Adrenal gland (tissue), 12 donors: ENCODE data around the gene MYMK. TPM values are rescaled to one million over a fixed set of nuclear protein-coding genes. Genes with fewer than 3 reads are reported as not detected.

ENCODE experiments used
- DNase-seq, 7 donors: peaks; one replicate each; pipeline ENCODE4 v3.0.0-alpha.2; 2019 to 2020
- H3K27ac ChIP-seq, 5 donors: fragments of 200-600 bp; sonication (generic) in 4 of 5; 1 replicate in 3 of 5; 2 replicates in 2 of 5; pipeline versions ENCODE4 v1.5.1 to v1.8.0; 2016 to 2020; ENCODE audit warnings: mild to moderate bottlenecking in 1 of 5
- H3K27me3 ChIP-seq: fragments of 200-600 bp; 2 replicates; pipeline ENCODE4 v1.8.0; 2021
- H3K36me3 ChIP-seq, 2 donors: fragments of 200-600 bp; replicated peaks in 1 of 2; 1 replicate in 1 of 2; 2 replicates in 1 of 2; pipeline versions ENCODE4 v1.5.1 to v1.8.0; 2018 to 2022
- H3K4me1 ChIP-seq, 2 donors: fragments of 200-600 bp; replicated peaks in 1 of 2; 1 replicate in 1 of 2; 2 replicates in 1 of 2; pipeline versions ENCODE4 v1.5.1 to v1.8.0; 2018 to 2021
- H3K4me3 ChIP-seq, 4 donors: fragments of 200-600 bp; sonication (generic) in 3 of 4; one replicate each; pipeline ENCODE4 v1.5.1; 2016 to 2018
- H3K9me3 ChIP-seq, 3 donors: fragments of 200-600 bp; sonication (generic) in 1 of 3; replicated peaks in 1 of 3; 1 replicate in 2 of 3; 2 replicates in 1 of 3; pipeline versions ENCODE4 v1.5.1 to v1.8.0; 2016 to 2021
- CTCF ChIP-seq, 6 experiments: fragments of 450-650 bp in 4 of 6; fragments of 200-600 bp in 2 of 6; sonication (generic) in 1 of 6; IDR thresholded peaks; 1 replicate in 5 of 6; 2 replicates in 1 of 6; pipeline versions ENCODE4 v1.5.1 to v1.8.0; 2016 to 2021; ENCODE audit warnings: antibody characterized with exemption in 6 of 6, mild to moderate bottlenecking in 2 of 6, moderate library complexity in 1 of 6
- POLR2A ChIP-seq, 2 donors: fragments of 450-650 bp; IDR thresholded peaks; one replicate each; pipeline ENCODE4 v1.6.1; 2017; ENCODE audit warnings: antibody characterized with exemption in 2 of 2, mild to moderate bottlenecking in 2 of 2, moderate library complexity in 1 of 2
- WGBS, 4 donors: extraction: QIAGEN DNeasy Blood & Tissue Kit in 2 of 4; methylation state at CpG; one replicate each; pipeline versions ENCODE4 v1.1.5 to v1.1.7; 2013 to 2017; 5-methylcytosine and 5-hydroxymethylcytosine counted together
- intact Hi-C, 2 donors: fragments of 100-400 bp; cut with DNase I; formaldehyde crosslinking; loops; one replicate each; pipeline versions ENCODE4 v1.14.1 to v1.15.0; 2022 to 2023
- polyA plus RNA-seq, 3 donors: library from polyadenylated mRNA; stranded (reverse); fragments of 200-250 nt in 2 of 3; fragments of 350-450 nt in 1 of 3; fragmentation: Illumina TruSeq in 1 of 3; extraction: RNeasy Lipid Tissue Mini Kit (QIAGEN cat#74804) in 1 of 3; gene quantifications; one replicate each; pipeline ENCODE4 v1.2.3, GENCODE V29; 2013 to 2014
- total RNA-seq, 9 donors: library from RNA; depleted of rRNA in 4 of 9; stranded (reverse); fragments of >200 nt in 4 of 9; fragments of 120-200 nt in 1 of 9; fragmentation: NEBNext Ultra II Directional in 1 of 9; extraction: Animal tissue kit (Norgen Biotek cat#: 25700) in 1 of 9; gene quantifications; one replicate each; pipeline versions ENCODE4 v1.1.0 to v1.2.4, GENCODE V29; 2013 to 2023
- donor health status: healthy with polysubstance abuse.
- donor health status: Bipolar disorder and iron deficiency.
- donor health status: DM: yes; HTN: yes; CAD: no.
- donor health status: DM: no; HTN: no; CAD: no.
- donor health status: DM: no; HTN: no; CAD: no.
- donor health status: DM: yes; HTN: yes; CAD: no.

Gene MYMK
- total and polyA plus RNA-seq, 12 donors = not detected

- Histone ChIP-seq H3K4me1 (no peaks in the 10 kb centered on the region), H3K4me3 (no peak overlapping the region), H3K27ac (peak overlapping the region in 1 of 5 donors; percentile 86), H3K9me3 (no peaks in the 10 kb centered on the region), H3K27me3 (no peaks in the 10 kb centered on the region), H3K36me3 (no peaks in the 10 kb centered on the region)
- WGBS, 4 donors = 65 to 86% (median 77%) methylated on average over 11 to 24 of the region's 24 CpGs
- intact Hi-C loops = no loop called here
- TF ChIP-seq CTCF (IDR thresholded peaks at IDR 0.05) (no peak), POLR2A (IDR thresholded peaks at IDR 0.05) (no peak)
- no peak for DNase-seq
Measured at GRCh38 chr9:133494636-133495326, 30.0 kb downstream of the MYMK start.

- H3K36me3 ChIP-seq = no peaks in the 10 kb centered on the region
- no peak overlapping the region for H3K4me3 ChIP-seq
- H3K27ac ChIP-seq = peak overlapping the region in 1 of 5 donors; percentile 86
- H3K4me1 ChIP-seq = no peaks in the 10 kb centered on the region
- intact Hi-C loops = no loop called here
- DNase-seq = no peak
- 85 to 89% (median 87%) methylated on average over 17 to 23 of the region's 23 CpGs for WGBS, 4 donors
- no peaks in the 10 kb centered on the region for H3K9me3 ChIP-seq
- TF ChIP-seq POLR2A (IDR thresholded peaks at IDR 0.05) = no peak
- TF ChIP-seq CTCF (IDR thresholded peaks at IDR 0.05) = no peak
- H3K27me3 ChIP-seq = no peaks in the 10 kb centered on the region
Measured at GRCh38 chr9:133493845-133494540, 30.8 kb downstream of the MYMK start.

GRCh38 chr9:133493428-133493827 lies 31.3 kb downstream of the MYMK start:
- no peaks in the 10 kb centered on the region for H3K36me3 ChIP-seq
- DNase-seq = no peak
- no peaks in the 10 kb centered on the region for H3K4me1 ChIP-seq
- H3K9me3 ChIP-seq = no peaks in the 10 kb centered on the region
- WGBS, 4 donors = 67 to 85% (median 84%) methylated on average over 9 to 11 of the region's 11 CpGs; no CpG with 5 or more reads in 1 of the 4 donors
- no peak overlapping the region for H3K4me3 ChIP-seq
- TF ChIP-seq POLR2A (IDR thresholded peaks at IDR 0.05) = no peak
- no peak for TF ChIP-seq CTCF (IDR thresholded peaks at IDR 0.05)
- intact Hi-C loops = no loop called here
- H3K27me3 ChIP-seq = no peaks in the 10 kb centered on the region
- peak overlapping the region in 3 of 5 donors; percentile 33 to 86 (median 44) for H3K27ac ChIP-seq

- TF ChIP-seq POLR2A (IDR thresholded peaks at IDR 0.05) (no peak), CTCF (IDR thresholded peaks at IDR 0.05) (no peak)
- Histone ChIP-seq H3K27me3 (no peaks in the 10 kb centered on the region), H3K27ac (peak overlapping the region in 3 of 5 donors; percentile 44 to 86 (median 47)), H3K36me3 (no peaks in the 10 kb centered on the region), H3K9me3 (no peaks in the 10 kb centered on the region), H3K4me1 (no peaks in the 10 kb centered on the region), H3K4me3 (no peak overlapping the region)
- intact Hi-C loops = no loop called here
- no peak for DNase-seq
- WGBS, 4 donors = 57 to 72% (median 65%) methylated on average over 11 to 33 of the region's 33 CpGs
Measured at GRCh38 chr9:133492061-133493021, 32.4 kb downstream of the MYMK start.
